Right atrium auricular region (tissue), 2 donors: ENCODE measurements around the gene LMLN. TPM values are rescaled to one million over a fixed set of nuclear protein-coding genes. Genes with fewer than 3 reads are reported as not detected.

Experiments used
- DNase-seq: peaks from one replicate; pipeline ENCODE4 v3.0.0-alpha.2; 2019; ENCODE audit warnings: low spot score
- H3K27ac ChIP-seq, 2 donors: fragments of 200-600 bp; sonication (generic); 1 replicate in 1 of 2; 2 replicates in 1 of 2; pipeline ENCODE4 v1.5.1; 2016 to 2019
- H3K27me3 ChIP-seq, 2 donors: fragments of 200-600 bp; sonication (generic); one replicate each; pipeline versions ENCODE4 v1.5.1 to v1.6.0; 2017 to 2019
- H3K36me3 ChIP-seq: fragments of 200-600 bp; sonication (generic); one replicate; pipeline ENCODE4 v1.5.1; 2016
- H3K4me1 ChIP-seq, 2 donors: fragments of 200-600 bp; sonication (generic); one replicate each; pipeline versions ENCODE4 v1.5.1 to v1.6.0; 2017 to 2019
- H3K4me3 ChIP-seq, 2 donors: fragments of 200-600 bp; sonication (generic); 1 replicate in 1 of 2; 2 replicates in 1 of 2; pipeline ENCODE4 v1.5.1; 2017 to 2019; ENCODE audit warnings: mild to moderate bottlenecking in 1 of 2, moderate library complexity in 1 of 2
- H3K9me3 ChIP-seq, 2 donors: fragments of 200-600 bp; sonication (generic); one replicate each; pipeline ENCODE4 v1.5.1; 2019
- total RNA-seq, 2 donors: library from RNA; depleted of rRNA; stranded (reverse); fragments of >200 nt; gene quantifications; one replicate each; pipeline ENCODE4 v1.1.0, GENCODE V29; 2016
- TF ChIP-seq, protein P1 (sequence below), 2 donors: fragments of 200-600 bp; sonication (generic); IDR thresholded peaks; one replicate each; pipeline ENCODE4 v1.5.1; 2019; ENCODE audit warnings: antibody characterized with exemption in 2 of 2

Gene LMLN
- total RNA-seq, 2 donors from 2014 or later, result 3.5 to 3.9 TPM

DNA sequence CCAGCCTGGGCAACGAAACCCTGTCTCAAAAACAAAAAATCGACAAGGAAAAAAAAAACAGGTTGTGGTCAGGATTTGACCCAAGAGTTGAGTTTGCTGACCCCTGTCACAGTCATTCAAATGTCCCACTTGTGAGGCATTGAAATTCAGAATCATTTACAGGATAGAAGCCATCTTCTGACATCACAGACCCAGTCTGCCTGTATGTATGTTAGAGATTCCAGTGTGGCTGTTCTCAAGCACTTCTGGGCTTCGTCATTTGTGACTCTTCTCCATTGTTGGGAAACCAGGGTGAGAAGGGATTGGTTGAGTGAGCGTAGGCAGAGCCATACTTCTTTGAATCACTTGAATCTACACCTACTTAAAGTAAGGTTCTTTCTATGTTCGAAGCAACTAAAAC is 57.1 kb downstream of the LMLN start:
- Histone ChIP-seq H3K4me3 (no peak overlapping the region), H3K36me3 (peaks cover 7% of the 10 kb centered on the region), H3K27ac (no peak overlapping the region), H3K4me1 (no peaks in the 10 kb centered on the region), H3K27me3 (no peaks in the 10 kb centered on the region), H3K9me3 (no peaks in the 10 kb centered on the region)
- TF ChIP-seq, protein P1, sequence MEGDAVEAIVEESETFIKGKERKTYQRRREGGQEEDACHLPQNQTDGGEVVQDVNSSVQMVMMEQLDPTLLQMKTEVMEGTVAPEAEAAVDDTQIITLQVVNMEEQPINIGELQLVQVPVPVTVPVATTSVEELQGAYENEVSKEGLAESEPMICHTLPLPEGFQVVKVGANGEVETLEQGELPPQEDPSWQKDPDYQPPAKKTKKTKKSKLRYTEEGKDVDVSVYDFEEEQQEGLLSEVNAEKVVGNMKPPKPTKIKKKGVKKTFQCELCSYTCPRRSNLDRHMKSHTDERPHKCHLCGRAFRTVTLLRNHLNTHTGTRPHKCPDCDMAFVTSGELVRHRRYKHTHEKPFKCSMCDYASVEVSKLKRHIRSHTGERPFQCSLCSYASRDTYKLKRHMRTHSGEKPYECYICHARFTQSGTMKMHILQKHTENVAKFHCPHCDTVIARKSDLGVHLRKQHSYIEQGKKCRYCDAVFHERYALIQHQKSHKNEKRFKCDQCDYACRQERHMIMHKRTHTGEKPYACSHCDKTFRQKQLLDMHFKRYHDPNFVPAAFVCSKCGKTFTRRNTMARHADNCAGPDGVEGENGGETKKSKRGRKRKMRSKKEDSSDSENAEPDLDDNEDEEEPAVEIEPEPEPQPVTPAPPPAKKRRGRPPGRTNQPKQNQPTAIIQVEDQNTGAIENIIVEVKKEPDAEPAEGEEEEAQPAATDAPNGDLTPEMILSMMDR (IDR thresholded peaks at IDR 0.05), result no peak
- no peak for DNase-seq

DNA sequence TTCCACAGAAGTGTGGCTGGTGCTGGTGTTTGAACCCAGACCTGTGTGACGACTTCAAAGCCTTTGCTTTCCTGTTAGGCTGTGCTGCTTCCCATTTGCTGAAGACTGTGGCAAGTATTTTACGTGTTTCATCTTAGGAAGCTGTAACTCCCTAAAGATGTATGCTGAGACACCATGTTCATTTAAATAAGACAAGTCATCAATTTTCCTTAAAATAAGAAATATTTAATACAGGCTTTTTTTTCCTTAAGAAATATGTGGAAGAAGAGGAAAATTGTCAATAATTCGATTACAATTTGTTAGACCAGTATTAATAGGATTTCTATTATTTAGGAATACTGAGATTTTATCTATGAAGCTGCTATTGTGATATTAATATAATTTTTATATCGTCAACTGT is 58.4 kb downstream of the LMLN start:
- no peak overlapping the region for H3K27ac ChIP-seq
- peaks cover 7% of the 10 kb centered on the region for H3K36me3 ChIP-seq
- no peaks in the 10 kb centered on the region for H3K27me3 ChIP-seq
- H3K4me1 ChIP-seq, result no peaks in the 10 kb centered on the region
- TF ChIP-seq, protein P1 (IDR thresholded peaks at IDR 0.05), result no peak
- DNase-seq, result no peak
- no peaks in the 10 kb centered on the region for H3K9me3 ChIP-seq
- no peak overlapping the region for H3K4me3 ChIP-seq

DNA sequence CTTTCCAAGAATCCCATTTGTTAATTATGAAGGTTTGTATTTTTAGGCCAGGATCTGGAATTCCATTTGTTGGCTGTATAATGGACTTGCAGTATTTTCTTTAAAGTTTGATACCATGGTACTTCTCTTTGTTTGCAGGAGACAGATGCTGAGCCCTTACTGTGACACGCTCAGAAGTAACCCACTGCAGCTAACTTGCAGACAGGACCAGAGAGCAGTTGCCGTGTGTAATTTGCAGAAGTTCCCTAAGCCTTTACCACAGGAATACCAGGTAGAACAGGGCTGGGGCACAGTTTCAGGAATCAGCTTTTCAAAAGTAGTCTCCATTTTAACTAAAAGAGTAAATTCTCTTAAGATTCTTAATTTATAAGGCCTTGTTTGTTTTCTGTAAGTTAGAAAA is 59.1 kb downstream of the LMLN start:
- DNase-seq, result no peak
- H3K4me3 ChIP-seq, result no peak overlapping the region
- TF ChIP-seq, protein P1 (IDR thresholded peaks at IDR 0.05), result no peak
- peaks cover 7% of the 10 kb centered on the region for H3K36me3 ChIP-seq
- no peaks in the 10 kb centered on the region for H3K4me1 ChIP-seq
- H3K9me3 ChIP-seq, result no peaks in the 10 kb centered on the region
- no peaks in the 10 kb centered on the region for H3K27me3 ChIP-seq
- H3K27ac ChIP-seq, result no peak overlapping the region

DNA sequence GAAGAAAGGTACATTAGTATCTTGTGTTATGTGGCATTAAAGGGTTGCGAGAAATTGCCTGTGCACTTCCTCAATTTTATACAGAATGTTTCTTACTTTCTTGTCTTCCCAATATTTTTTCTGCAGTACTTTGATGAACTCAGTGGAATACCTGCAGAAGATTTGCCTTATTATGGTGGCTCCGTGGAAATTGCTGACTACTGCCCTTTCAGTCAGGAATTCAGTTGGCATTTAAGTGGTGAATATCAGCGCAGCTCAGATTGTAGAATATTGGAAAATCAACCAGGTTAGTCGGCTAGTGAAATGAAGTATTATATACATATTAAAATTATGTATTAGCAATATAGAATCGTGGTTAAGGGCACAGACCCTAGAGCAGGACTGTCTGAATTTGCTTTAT is 61.3 kb downstream of the LMLN start:
- Histone ChIP-seq H3K27ac (no peak overlapping the region), H3K4me3 (no peak overlapping the region), H3K4me1 (no peaks in the 10 kb centered on the region), H3K9me3 (no peaks in the 10 kb centered on the region), H3K27me3 (no peaks in the 10 kb centered on the region), H3K36me3 (peaks cover 10% of the 10 kb centered on the region)
- TF ChIP-seq, protein P1 (IDR thresholded peaks at IDR 0.05), result no peak
- DNase-seq, result no peak

DNA sequence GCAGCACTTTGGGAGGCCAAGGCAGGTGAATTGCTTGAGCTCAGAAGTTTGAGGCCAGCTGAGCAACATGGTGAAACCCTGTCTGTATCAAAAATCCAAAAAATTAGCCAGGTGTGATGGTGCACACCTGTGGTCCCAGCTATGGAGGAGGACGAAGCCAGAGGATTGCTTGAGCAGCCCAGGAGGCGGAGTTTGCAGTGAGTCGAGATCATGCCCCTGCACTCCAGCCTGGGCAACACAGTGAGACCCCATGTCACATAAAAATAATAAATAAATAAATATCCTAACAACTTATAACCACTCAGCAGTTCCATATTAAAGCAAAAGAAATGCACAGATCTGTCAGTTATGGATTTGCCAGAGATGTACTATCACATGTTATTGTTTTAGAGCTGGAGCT is 62.6 kb downstream of the LMLN start:
- peaks cover 11% of the 10 kb centered on the region for H3K36me3 ChIP-seq
- H3K27me3 ChIP-seq, result no peaks in the 10 kb centered on the region
- no peaks in the 10 kb centered on the region for H3K4me1 ChIP-seq
- no peak overlapping the region for H3K4me3 ChIP-seq
- no peak overlapping the region for H3K27ac ChIP-seq
- H3K9me3 ChIP-seq, result no peaks in the 10 kb centered on the region
- DNase-seq, result no peak
- TF ChIP-seq, protein P1 (IDR thresholded peaks at IDR 0.05), result no peak

DNA sequence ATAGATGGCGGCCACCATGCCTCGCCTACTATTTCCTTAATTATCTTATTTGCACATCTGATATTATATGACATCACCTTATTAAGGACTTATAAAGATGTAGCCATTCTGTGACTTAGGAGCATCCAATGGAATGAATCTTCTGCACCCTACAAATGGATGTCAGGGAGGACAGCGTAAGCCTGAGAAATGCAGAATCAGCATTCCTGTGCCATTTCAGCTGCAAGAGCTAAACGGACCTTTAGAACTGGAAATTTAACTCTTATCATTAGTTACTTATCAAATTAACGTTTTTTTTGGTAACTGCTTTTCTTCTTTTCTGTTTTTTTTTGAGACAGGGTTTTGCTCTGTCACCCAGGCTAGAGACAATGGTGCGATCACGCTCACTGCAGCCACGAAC is 65.6 kb downstream of the LMLN start:
- Histone ChIP-seq H3K27me3 (no peaks in the 10 kb centered on the region), H3K4me1 (no peaks in the 10 kb centered on the region), H3K27ac (no peak overlapping the region), H3K36me3 (peaks cover 11% of the 10 kb centered on the region), H3K9me3 (no peaks in the 10 kb centered on the region), H3K4me3 (no peak overlapping the region)
- TF ChIP-seq, protein P1 (IDR thresholded peaks at IDR 0.05), result no peak
- no peak for DNase-seq
